ENCODE measurements around the gene GZMA. TPM values are rescaled to one million over a fixed set of nuclear protein-coding genes. Genes with fewer than 3 reads are reported as not detected.
"Not testable (repeated sequence)": the region's sequence is repeated elsewhere in the genome, so short reads cannot be mapped to it uniquely, and the experiment has no call there.

Gene GZMA
- total RNA-seq, 1 donor from 2014 or later: not detected

DNA sequence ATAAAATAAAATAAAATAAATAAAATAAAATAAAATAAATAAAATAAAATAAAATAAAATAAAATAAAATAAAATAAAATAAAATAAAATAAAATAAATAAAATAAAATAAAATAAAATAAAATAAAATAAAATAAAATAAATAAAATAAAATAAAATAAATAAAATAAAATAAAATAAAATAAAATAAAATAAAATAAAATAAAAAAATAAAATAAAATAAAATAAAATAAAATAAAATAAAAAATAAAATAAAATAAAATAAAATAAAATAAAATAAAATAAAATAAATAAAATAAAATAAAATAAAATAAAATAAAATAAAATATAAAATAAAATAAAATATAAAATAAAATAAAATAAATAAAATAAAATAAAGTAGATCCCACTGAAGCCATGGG lies 3.5 kb downstream of the GZMA start:
- not testable (repeated sequence) for ATAC-seq; DNase-seq (ENCODE audit: low spot score)

GRCh38 chr5:55108661-55109060 lies 6.2 kb downstream of the GZMA start:
- ATAC-seq: no peak

DNA sequence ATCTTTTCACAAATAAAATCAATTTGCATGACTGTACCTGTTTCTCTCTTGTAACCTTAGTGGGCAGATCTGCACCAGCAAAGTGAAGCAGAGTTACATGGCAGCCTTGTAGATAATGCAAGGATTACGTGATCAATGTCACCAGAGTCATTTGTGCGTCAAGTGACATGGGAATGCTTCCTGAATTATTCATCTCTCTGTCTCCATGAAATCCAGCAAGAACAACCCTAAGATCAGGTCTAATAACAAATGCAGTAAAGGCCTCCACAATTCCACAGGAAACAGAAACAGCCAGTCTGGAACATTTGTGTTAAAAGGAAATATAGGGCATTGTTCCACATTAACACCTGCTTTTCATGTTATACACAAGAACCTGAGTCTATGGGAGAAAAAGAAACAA lies 7.8 kb downstream of the GZMA start:
- ATAC-seq: no peak

More at GRCh38 chr5:55108661-55109060, 6.2 kb downstream of the GZMA start:
- DNase-seq (ENCODE audit: low spot score): no peak

DNA sequence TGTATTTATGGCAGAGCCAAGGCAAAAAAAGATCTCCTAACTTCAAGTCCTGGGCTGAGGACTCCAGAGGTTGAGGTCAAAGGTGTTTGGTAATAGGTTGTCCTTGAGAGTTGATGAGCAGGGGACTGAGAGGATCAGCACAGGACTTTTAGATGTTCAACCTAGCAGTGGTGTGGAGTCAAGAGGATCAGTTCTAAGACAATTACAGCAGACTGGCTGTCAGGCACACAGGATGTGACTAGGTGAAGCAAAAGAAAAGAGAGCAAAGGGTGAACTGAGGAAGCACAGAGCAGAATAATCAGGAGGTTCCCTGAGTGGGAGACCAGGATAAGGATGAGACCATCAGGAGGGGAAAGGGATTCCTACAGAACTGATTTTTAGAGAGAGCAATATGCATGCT lies 10.9 kb downstream of the GZMA start:
- ATAC-seq (no peak), DNase-seq (ENCODE audit: low spot score) (no peak)

More for the DNA sequence above, 7.8 kb downstream of the GZMA start:
- no peak for DNase-seq (ENCODE audit: low spot score)

DNA sequence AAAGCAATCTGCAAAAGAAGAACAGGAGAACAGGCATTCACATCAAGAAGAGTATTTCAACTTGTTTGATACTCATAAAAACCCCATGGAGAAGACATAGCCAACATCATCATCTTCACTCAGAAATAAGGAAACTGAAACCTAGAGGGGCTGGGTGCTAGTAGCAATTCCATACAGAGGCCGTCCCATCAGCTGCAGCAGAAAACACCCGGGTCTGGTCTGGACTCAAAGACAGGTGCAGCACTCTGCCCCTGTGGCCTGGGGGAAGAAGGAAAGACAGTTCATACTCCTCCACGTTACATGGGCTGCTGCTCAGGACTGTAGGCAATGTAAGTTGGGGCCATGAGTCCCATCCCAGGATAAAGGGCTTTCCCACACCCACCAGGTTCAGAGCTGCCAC lies 11.6 kb downstream of the GZMA start:
- DNase-seq (ENCODE audit: low spot score): no peak
- no peak for ATAC-seq

GRCh38 chr5:55123365-55123764 lies 20.9 kb downstream of the GZMA start:
- ATAC-seq: no peak
- DNase-seq (ENCODE audit: low spot score): no peak

GRCh38 chr5:55134053-55134722 lies 31.7 kb downstream of the GZMA start:
- ATAC-seq (no peak), DNase-seq (ENCODE audit: low spot score) (no peak)

DNA sequence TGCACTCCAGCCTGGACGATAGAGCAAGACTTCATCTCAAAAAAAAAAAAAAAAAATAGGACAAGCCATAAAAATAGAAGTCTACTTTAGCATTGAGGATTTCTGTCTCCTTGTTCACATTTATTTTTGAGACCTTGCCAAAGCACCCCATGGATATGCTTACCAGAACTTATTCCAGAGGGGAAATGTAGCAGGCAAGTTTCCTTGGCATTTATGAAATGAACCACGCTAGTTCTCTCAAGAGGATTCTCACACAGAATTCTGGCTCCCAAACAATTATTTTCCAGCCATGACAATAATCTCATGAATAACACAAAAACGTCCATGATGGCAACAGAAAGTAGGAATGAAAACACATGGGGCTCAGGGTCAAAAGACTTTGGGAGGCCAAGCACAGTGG lies 34.1 kb downstream of the GZMA start:
- DNase-seq (ENCODE audit: low spot score) (no peak), ATAC-seq (no peak)

DNA sequence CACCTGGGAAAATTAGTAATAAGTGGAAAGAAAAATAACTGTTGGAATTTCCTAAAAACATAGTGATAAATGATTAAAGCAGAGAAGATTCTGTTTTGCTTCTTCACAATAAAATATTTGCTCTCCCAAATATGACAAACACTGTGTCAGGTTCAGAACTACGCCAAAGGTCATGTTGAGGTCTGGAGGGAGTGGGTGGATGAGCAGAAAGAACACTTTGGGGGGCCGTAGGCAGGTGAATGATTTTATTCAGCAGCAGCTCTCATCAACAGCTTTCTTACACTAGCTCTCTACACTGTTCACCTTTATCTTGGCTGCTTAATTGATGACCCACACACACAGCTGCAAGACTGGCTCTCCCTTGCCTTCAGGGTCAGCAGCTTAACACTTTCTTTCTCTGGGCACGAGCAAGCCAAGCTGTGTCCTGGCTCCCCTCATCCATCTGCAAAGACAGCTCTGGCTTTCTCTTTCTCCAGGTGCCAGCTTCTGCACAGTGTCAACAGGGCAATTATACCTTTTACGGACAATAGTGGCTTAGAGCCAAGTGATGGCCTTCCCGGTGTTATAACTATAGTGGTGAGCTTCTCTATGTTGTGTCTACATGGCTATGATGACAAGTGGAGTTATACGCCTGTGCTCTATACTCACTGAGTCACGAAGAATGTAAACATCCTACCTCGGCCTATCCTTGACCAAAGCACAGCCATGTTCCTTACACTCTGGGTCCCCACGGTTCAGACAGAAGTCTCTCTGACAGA lies 38.6 kb downstream of the GZMA start:
- DNase-seq (ENCODE audit: low spot score) (no peak), ATAC-seq (no peak)

- DNase-seq (ENCODE audit: low spot score) (no peak), ATAC-seq (no peak)
Measured at GRCh38 chr5:55141945-55142690, 39.7 kb downstream of the GZMA start.

DNA sequence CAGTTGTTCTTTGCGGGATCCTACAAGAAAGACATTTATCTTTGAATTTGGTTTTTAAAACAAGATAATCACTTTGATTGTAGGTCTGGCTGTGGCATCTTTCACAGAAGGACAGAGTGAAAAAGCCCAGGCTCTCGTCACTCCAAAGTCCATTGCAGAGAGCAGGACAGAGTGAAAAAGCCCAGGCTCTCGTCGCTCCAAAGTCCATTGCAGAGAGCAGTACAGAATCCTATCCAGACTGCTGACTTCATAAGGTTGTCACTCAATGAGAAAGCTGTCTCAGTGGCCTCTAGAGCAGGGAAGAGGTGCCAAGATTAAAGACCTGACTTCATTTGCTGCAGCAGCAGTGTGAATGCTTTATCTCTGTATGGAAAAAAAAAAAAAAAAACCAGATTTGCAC lies 41.2 kb downstream of the GZMA start:
- DNase-seq (ENCODE audit: low spot score): peak; percentile 54
- ATAC-seq: peak; percentile 93

- DNase-seq (ENCODE audit: low spot score): no peak
- no peak for ATAC-seq
Measured at GRCh38 chr5:55146080-55146479, 43.6 kb downstream of the GZMA start.

DNA sequence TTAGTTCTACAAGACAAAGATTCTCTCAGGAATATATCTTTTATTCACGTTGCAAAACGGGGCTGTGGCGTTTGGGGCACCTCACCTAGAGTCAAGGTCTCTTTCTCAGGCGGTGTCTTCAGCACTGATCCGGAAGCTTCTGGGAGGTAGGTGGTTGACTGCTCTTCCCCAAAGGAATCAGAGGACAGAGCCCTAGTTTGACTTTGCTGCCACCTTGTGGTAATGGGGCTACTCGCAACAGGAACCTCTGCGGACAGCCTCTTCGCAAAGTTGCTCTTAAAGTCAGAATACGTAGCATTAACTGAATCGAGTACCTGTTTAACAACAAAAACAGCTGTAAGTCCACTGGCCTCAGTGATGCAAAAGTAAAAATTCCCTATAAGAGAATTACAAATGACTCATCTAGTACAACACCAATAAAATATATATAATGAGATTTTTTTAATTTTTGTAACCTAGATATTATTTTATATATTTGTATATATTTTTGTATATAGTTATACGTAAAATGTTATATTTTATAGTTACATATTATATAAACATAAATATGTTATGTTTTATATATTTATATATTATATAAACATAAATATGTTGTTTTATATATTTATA lies 44.2 kb downstream of the GZMA start:
- peak; percentile 82 for DNase-seq (ENCODE audit: low spot score)
- ATAC-seq: peak; percentile 97

DNA sequence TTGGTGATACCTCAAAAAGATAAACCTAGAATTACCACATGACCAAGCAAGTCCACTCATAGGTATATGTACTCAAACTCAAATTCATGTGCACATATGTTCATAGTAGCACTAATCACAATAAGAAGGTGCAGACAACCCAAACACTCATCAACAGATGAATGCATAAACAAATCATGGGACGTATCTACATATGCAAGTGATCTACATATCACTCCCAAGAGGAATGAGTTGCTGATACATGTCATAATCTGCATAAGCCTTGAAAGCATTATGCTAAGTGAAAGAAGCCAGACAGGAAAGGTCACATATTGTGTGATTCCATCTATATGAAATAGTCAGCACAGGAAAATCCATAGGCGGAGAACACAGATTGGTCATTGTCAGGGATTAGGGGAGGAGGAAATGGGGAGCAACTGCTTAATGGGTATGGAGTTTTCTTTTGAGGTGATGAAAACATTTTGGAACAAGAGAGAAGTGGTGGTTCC lies 46.9 kb downstream of the GZMA start:
- DNase-seq (ENCODE audit: low spot score): no peak
- ATAC-seq: no peak

GRCh38 chr5:55151923-55152842 lies 49.7 kb downstream of the GZMA start:
- DNase-seq (ENCODE audit: low spot score) (no peak), ATAC-seq (peak; percentile 31)

GRCh38 chr5:55154873-55155272 lies 52.4 kb downstream of the GZMA start:
- DNase-seq (ENCODE audit: low spot score): no peak
- ATAC-seq: no peak

All from left lobe of liver (tissue), 2 donors.